Measurements from ENCODE around the gene PKP3. TPM values are rescaled to one million over a fixed set of nuclear protein-coding genes. Genes with fewer than 3 reads are reported as not detected.

The PKP3 gene
- polyA plus RNA-seq, 1 of the 3 experiments (the other 2 are of a cell fraction), result 1.4 TPM

DNA sequence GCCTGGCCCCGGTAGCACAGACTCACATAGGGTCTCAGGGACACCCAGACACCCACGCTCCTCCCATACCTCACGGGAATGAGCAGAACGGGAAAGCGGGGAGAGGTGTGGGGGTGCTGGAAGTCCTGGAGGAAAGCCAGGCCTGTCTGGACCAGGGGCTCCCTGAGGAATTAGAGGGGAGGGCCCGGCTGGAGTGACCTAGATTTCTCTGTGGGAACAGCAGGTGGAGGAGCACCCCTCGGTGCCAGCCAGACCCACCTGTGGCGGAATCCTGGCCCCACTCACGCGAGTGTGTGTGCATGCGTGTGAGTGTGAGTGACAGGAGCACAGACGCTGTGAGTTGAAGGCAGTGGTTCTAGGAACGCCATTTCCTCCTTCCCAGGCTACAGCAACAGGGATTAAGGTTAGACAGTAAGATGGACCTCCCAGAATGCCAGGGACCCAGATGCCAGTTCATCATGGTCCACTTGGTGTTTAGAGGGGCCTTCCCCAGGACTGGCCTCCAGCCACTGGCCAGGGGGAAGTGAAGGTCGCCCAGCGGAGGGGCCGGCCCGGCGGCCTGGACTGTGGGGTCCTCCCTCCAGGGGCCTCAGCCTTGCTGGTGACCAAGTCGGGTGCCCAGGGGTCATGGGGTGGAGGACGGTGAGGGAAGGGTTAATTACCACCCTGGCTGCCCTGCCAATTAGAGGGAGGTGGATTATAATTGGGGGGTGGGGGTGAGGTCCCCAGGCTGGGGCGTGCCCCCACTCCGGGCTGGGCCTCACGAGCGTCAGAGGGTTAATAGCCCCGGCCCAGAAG is 1.0 kb downstream of the PKP3 start:
- no peak overlapping the region for H3K4me2 ChIP-seq
- H3K9me3 ChIP-seq, result no peaks in the 10 kb centered on the region
- no peak overlapping the region for H3K9ac ChIP-seq
- TF ChIP-seq, protein P1, sequence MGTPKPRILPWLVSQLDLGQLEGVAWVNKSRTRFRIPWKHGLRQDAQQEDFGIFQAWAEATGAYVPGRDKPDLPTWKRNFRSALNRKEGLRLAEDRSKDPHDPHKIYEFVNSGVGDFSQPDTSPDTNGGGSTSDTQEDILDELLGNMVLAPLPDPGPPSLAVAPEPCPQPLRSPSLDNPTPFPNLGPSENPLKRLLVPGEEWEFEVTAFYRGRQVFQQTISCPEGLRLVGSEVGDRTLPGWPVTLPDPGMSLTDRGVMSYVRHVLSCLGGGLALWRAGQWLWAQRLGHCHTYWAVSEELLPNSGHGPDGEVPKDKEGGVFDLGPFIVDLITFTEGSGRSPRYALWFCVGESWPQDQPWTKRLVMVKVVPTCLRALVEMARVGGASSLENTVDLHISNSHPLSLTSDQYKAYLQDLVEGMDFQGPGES (IDR thresholded peaks at IDR 0.05; ENCODE audit: low read depth, low read length), result no peak
- TF ChIP-seq SIN3A (IDR thresholded peaks at IDR 0.05; ENCODE audit: borderline replicate concordance, low read depth, low read length) (no peak), MXI1 (IDR thresholded peaks at IDR 0.05; ENCODE audit: low read depth, low read length) (no peak), SMC3 (IDR thresholded peaks at IDR 0.05; ENCODE audit: low read depth, low read length) (no peak)
- H3K4me3 ChIP-seq (ENCODE audit: low read depth in 2 of 2, low read length in 1 of 2), result no peak overlapping the region
- 80% methylated on average over 17 of the region's 25 CpGs for WGBS (ENCODE audit: low lambda C conversion rate)
- ChIA-PET POLR2A (no interaction called here), CTCF (interaction anchor here (2.3 to 3.0 kb wide), 3 partner anchors 8 to 53 kb away, joined by 13 to 31 read pairs (median 31); partner anchors contain the start of gene PTDSS2)
- H3F3A ChIP-seq (replicated peaks; ENCODE audit: insufficient read depth), result no peaks in the 10 kb centered on the region
- H3K27me3 ChIP-seq (ENCODE audit: insufficient read depth), result peaks cover 6% of the 10 kb centered on the region; the same call in 1 of the 2 replicates
- H2AFZ ChIP-seq (ENCODE audit: low read depth), result no peak overlapping the region
- no peak overlapping the region for H3K27ac ChIP-seq (ENCODE audit: low read depth in 2 of 2, low read length in 1 of 2)
- peaks cover 10 to 12% of the 10 kb centered on the region in 2 experiments; a peak in 3 of 4 replicates for H3K4me1 ChIP-seq (ENCODE audit: control insufficient read depth in 1 of 2, insufficient read depth in 2 of 2, low read depth in 1 of 2, low read length in 1 of 2)
- H3K36me3 ChIP-seq (replicated peaks in 1 of 2; ENCODE audit: control insufficient read depth in 1 of 2, insufficient read depth in 2 of 2, low read length in 1 of 2), result no peaks in the 10 kb centered on the region
- no peaks in the 10 kb centered on the region for H3K79me2 ChIP-seq (ENCODE audit: insufficient read depth)
- H3K9me2 ChIP-seq, result no peaks in the 10 kb centered on the region
- DNase-seq, result no peak
- H4K20me1 ChIP-seq (ENCODE audit: insufficient read depth), result no peaks in the 10 kb centered on the region

DNA sequence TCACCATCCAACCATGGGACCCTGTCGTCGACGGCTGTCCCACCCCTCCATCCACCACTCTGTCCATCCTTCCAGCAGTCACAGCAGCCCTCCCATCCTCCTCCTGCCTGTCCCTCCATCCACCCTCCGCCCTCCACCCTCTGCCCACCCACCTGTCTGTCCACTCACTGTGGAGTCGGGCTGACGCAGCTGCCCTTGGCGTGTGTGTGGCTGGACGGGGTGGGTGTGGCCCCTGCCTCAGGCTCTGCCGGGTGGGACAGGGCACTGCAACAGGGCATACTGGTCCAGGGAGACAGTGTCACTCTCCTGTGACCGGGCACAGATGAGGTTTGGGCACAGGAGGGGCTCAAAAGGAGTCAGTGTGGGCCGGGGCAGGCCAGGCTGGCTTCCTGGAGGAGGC is 1.9 kb downstream of the PKP3 start:
- no peaks in the 10 kb centered on the region for H4K20me1 ChIP-seq (ENCODE audit: insufficient read depth)
- H3K27ac ChIP-seq (ENCODE audit: low read depth in 2 of 2, low read length in 1 of 2), result no peak overlapping the region
- peaks cover 10 to 12% of the 10 kb centered on the region in 2 experiments; a peak in 3 of 4 replicates for H3K4me1 ChIP-seq (ENCODE audit: control insufficient read depth in 1 of 2, insufficient read depth in 2 of 2, low read depth in 1 of 2, low read length in 1 of 2)
- no peak for DNase-seq
- no peaks in the 10 kb centered on the region for H3K79me2 ChIP-seq (ENCODE audit: insufficient read depth)
- no peak overlapping the region for H3K4me3 ChIP-seq (ENCODE audit: low read depth in 2 of 2, low read length in 1 of 2)
- no peaks in the 10 kb centered on the region for H3K36me3 ChIP-seq (replicated peaks in 1 of 2; ENCODE audit: control insufficient read depth in 1 of 2, insufficient read depth in 2 of 2, low read length in 1 of 2)
- TF ChIP-seq, protein P2, sequence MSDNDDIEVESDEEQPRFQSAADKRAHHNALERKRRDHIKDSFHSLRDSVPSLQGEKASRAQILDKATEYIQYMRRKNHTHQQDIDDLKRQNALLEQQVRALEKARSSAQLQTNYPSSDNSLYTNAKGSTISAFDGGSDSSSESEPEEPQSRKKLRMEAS (IDR thresholded peaks at IDR 0.05; ENCODE audit: low read depth), result no peak
- TF ChIP-seq TAF1 (IDR thresholded peaks at IDR 0.05; ENCODE audit: borderline replicate concordance, low read depth, low read length), result no peak
- no peak for TF ChIP-seq RAD21 (IDR thresholded peaks at IDR 0.05; ENCODE audit: low read length)
- WGBS (ENCODE audit: low lambda C conversion rate), result 83% methylated on average over 10 of the region's 11 CpGs
- H3K9me2 ChIP-seq, result no peaks in the 10 kb centered on the region
- H3K9ac ChIP-seq, result no peak overlapping the region
- no peak overlapping the region for H2AFZ ChIP-seq (ENCODE audit: low read depth)
- no peaks in the 10 kb centered on the region for H3K9me3 ChIP-seq
- ChIA-PET CTCF (interaction anchor here (1.1 to 3.0 kb wide), 17 partner anchors 8 to 145 kb away, joined by 3 to 31 read pairs (median 9); partner anchors contain the start of genes PTDSS2 and SIGIRR), POLR2A (interaction anchor here (1.8 kb wide), 1 partner anchor 52 kb away, joined by 5 read pairs; no protein-coding TSS in a partner anchor)
- H3K4me2 ChIP-seq, result no peak overlapping the region
- no peaks in the 10 kb centered on the region for H3F3A ChIP-seq (replicated peaks; ENCODE audit: insufficient read depth)
- peaks cover 9% of the 10 kb centered on the region; the same call in 1 of the 2 replicates for H3K27me3 ChIP-seq (ENCODE audit: insufficient read depth)
